Stimulated activated CD4-positive, alpha-beta T cell treated with anti-CD3 and anti-CD28 coated beads, Interleukin-1b, Interleukin-23, amount 100 ng/mL, for 4 hours (primary cell): ENCODE measurements around the gene SUCLG1.

Experiments used
- DNase-seq, 2 donors: peaks; one replicate each; pipeline ENCODE4 v3.0.0-alpha.2; 2020; ENCODE audit warnings: low read depth in 2 of 2

The SUCLG1 gene

GRCh38 chr2:84461310-84461709 lies 2.2 kb upstream of the SUCLG1 start:
- no peak for DNase-seq

DNA sequence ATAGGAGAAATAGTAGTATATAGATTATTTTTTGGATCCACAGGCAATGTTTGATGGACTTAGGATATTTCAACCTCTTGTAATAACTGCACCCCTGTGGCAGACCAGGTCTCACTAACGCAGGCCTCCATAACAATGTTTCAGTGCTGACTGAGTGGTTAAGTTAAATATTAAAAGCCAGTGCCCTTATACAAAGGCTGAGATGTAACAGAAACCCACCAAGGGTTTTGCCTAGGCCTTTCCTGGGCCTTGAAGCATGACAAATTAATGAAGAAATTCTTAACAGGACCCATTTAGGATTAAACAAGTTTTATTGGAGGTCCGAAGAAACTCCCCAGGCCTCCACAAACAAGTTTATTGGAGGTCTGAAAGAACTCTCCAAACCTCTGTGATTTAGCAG lies 1.6 kb upstream of the SUCLG1 start:
- no peak for DNase-seq

GRCh38 chr2:84459944-84460429 lies 907 bp upstream of the SUCLG1 start:
- no peak for DNase-seq

- DNase-seq = no peak
These were observed 496 bp downstream of the SUCLG1 start for GRCh38 chr2:84458551-84459017.

GRCh38 chr2:84457686-84458085 lies 1.4 kb downstream of the SUCLG1 start:
- no peak for DNase-seq

DNA sequence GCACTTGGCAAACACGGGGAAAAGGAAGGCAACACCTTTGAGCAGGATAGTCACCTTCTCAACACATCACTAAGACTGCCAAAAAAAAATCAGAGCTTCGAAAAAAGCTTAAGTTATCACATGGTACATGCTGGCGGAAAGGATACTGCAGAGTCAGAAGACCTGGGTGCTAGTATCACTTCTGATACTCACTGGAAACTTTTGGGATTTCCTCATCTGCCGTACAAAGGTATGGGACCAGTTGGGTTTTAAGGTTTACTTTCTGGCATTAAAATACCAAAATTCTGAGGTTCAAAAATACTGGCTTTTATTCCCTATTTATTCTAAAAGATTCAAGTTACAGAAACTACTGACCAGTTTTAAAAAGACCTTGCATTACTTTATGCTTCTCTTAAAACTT lies 2.9 kb downstream of the SUCLG1 start:
- DNase-seq = no peak

DNA sequence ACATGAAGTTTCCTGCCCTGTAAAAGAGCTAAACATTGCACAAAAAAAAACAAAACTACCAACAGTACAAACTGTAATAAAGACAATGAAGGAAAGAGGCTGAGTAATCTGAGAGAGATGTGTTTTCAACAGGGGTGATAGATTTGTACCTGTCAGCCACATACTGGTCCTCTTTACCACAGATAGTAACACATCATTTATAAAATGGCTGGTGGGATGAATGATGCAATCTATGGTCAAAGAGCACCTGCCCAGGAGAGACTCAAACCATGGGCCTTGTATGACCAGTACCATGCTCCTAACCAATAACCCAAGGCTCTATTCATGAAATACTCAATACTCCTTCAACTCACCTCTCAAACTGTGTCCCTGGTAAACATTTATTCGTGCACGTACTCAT lies 4.5 kb downstream of the SUCLG1 start:
- no peak for DNase-seq

DNA sequence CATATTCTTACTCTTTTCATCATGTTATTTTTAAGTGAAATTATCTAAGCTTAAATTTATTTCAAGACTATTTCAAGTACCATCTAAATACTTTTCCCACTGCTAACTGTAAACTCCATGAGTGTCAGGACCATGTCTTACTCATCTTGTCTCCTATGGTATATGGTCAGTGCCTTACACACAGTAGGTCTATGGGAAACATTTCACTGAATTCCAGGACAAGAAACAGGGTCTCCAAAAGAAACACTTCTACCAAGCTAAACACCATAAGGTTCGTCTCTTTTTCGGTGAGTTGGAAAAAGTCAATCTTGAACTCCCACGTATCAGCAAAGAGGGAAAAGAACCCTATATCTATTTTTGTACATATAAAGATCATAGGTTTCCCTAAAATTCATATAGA lies 6.5 kb downstream of the SUCLG1 start:
- DNase-seq = no peak

DNA sequence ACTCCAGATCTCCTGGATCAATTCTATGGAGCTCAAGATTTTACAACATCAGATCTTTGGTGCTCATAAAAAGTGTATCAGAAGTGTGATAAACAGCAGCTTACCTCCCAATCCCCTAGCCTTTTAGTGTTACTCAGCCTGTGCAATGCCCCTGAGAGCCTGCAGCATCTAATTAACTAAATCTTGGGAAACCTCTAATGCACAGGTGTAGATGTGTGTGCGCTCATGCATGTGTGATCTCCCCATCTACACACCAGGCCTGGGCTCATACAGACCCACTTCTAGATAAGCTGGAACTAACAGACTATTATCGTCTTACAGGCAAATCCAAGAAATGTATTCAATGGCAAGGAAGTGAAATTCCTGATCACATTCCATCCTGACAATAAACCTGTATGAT lies 7.5 kb downstream of the SUCLG1 start:
- no peak for DNase-seq

DNA sequence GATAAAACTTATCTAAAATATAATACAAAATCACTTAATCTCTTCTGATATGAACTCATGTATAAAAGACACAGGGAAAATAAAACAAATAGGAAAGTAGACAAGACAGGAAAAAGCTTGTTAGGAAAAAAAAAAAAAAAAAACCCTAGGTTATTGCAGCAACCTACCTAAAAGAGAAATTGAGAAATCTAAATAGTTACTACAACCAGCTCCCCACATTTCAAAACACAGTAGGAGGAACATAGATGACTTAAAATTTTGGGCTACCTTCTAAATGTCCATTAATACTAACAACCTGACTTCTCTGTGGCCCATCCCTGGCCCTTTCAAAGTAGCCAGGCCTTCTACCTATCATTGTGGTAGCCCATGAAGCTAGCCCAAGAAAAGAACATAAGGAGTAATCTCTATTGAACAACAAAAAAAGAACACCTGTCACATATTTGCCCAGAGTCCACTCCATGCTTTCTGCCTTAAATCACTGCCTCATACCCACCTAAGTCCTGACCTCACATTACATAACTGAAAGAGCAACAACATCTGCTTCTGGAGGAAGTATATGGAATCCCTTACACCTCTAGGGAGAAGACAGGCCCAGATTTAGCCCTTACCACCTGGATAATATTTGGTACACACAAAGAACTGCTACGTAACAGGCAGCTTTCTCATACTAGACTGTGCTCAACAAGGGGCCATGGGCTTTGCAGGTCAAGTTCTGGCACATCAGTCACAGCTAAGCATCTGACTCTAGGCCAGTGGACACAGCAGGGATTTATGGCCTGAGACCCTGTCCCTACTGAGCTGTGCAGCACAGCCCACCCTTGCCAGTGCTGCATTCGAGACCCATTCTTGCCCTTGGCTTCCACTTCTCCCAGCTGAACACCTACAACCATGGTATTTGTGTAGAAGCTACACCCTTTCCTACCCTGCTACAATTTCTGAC lies 8.5 kb downstream of the SUCLG1 start:
- DNase-seq = no peak

GRCh38 chr2:84449711-84450110 lies 9.4 kb downstream of the SUCLG1 start:
- DNase-seq = no peak

DNA sequence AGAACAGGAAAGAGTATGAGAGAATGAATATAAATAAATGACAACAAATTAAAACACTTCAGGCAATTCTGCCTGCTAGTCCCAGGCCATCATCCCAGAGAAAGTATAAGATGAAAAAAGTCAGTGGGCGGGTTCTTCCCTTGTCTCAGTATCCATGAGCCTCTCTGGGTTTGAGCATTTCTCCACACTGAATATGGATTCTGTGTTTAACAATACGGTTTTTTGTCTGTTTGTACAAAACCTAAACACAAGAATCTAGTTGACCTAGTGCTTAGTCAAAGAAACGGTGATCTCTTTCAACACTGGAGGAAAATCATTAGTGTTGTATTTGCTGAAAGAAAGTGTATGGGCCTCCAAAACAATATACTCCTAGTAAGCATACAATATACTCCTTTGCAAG lies 10.0 kb downstream of the SUCLG1 start:
- no peak for DNase-seq

DNA sequence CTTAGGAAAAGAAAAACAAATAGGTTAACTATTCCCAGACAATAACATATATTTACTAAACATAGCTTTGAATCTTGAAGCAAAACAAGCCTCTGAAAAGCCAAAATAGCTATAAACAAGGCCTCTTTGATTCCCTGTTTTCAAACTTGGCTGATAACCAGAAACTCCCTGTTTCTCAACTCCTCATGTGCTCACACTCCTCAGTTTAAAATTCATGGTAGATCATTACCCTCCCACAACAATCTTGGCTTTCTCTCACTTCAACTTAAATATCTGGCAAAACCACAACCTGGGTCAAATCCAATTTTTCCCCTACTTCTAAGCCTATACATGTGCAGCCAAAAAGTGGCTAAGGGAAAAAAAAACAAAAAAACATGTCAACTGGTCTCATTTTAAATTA lies 15.6 kb downstream of the SUCLG1 start:
- DNase-seq = no peak

DNA sequence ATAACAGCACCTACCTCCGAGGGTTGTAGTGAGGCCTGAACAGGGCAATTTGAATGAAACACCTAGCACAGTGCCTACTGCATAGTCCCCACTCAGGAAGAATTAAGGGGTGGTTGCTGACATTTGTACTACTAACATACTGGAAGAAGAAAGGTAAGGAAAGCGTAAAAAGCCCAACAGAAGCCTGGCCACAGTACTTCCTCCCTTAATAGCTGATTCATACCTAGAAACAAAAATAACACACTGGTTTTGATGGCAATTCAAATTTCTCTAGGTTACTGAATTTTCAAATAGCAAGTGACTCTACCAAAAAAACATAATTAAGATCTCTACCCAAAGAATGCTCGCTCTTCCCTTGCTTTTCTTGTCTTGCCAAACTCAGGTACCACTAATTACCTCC lies 16.2 kb downstream of the SUCLG1 start:
- no peak for DNase-seq

GRCh38 chr2:84441505-84441904 lies 17.6 kb downstream of the SUCLG1 start:
- no peak for DNase-seq

DNA sequence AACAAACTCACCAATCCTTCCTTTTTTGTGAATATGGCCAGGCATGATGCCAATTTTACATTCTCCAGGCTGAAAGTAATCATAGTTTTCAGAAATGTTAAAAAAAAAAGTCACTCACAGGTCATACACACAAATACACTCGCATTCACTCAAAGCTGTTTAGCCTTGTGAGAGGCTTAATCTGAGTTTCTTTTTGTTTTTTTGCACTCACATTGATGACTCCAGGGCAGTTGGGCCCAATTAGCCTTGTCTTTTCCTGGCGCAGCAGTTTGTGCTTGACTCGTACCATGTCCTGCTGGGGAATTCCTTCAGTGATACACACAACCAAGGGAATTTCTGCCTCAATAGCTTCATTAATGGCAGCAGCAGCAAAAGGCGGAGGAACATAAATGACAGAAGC lies 18.0 kb downstream of the SUCLG1 start:
- DNase-seq = no peak

GRCh38 chr2:84435345-84436025 lies 23.6 kb downstream of the SUCLG1 start:
- DNase-seq = no peak

DNA sequence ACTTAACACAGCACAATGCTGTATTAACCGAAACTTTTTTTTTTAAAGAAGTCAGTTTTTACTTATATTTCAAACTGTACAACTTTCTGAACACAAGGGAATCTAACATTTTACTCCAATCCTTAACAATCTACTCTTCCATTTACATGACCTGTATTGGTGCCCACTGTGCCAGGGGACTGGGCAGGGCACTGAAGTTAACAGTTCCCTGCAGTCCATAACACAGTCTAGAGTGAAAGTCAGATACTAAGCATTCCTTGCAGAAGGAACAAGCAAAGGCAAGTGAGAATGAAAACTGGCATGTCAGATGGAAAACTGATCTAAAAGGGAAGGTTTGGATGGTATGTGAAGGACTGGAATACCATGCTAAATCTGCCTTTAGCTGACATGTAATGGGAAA lies 29.8 kb downstream of the SUCLG1 start:
- no peak for DNase-seq

- no peak for DNase-seq
These were observed 31.6 kb downstream of the SUCLG1 start for GRCh38 chr2:84427235-84428138.

DNA sequence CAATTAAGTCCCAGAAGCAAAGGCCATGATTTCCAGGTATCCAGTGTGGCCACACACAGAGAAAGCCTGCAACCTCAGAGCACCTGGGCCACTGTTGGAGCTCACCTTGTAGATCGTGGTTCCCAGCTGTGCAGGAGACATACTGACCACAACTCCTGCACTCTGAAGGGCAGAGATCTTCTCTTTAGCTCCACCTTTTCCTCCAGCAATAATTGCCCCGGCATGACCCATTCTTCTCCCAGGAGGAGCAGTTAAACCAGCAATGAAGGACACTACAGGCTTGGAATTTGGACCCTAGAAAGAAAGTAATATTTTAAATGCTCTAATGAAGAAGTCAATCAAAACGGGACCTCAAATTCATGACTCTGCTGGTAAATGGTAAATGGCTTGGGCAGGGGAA lies 33.8 kb downstream of the SUCLG1 start:
- DNase-seq = no peak

DNA sequence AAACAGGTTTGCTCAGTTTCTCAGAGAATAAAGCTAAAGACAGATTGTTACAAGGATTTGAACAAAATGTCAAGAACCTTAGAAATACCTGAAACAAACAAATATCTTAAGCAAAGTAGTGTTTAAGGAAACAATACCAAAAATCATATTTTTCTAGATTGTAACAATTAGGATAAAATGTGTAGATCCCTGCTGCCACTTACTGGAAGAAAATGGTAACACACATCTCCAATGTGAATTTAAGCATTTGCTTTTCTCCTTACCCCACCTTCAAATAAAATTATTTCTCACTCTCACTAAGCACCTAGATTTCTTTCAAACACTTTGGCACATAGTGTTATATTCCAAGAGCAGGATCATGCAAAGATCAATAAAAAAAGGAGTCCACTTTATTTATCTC lies 34.9 kb downstream of the SUCLG1 start:
- no peak for DNase-seq

- no peak for DNase-seq
These were observed 37.3 kb downstream of the SUCLG1 start for GRCh38 chr2:84421791-84422190.
